ENCODE measurements around the gene FOXE1. TPM values are rescaled to one million over a fixed set of nuclear protein-coding genes. Genes with fewer than 3 reads are reported as not detected.

The FOXE1 gene
- total RNA-seq, 1 donor from 2014 or later = not detected

GRCh38 chr9:97868859-97869258 lies 15.8 kb downstream of the FOXE1 start:
- H3K4me3 ChIP-seq = no peak overlapping the region
- DNase-seq (ENCODE audit: low spot score in 2 of 2) = no peak
- intact Hi-C loops (cut with DNase I) = no loop called here
- H3K4me1 ChIP-seq = no peaks in the 10 kb centered on the region
- H3K27ac ChIP-seq = no peak overlapping the region
- TF ChIP-seq CTCF (IDR thresholded peaks at IDR 0.05) = no peak
- no peaks in the 10 kb centered on the region for H3K36me3 ChIP-seq
- H3K9me3 ChIP-seq = peaks cover 5 to 24% of the 10 kb centered on the region in 2 donors
- H3K27me3 ChIP-seq = no peaks in the 10 kb centered on the region

- no peak for DNase-seq (ENCODE audit: low spot score in 2 of 2)
- no peak for TF ChIP-seq CTCF (IDR thresholded peaks at IDR 0.05)
- H3K4me3 ChIP-seq = no peak overlapping the region
- no peaks in the 10 kb centered on the region for H3K36me3 ChIP-seq
- H3K9me3 ChIP-seq = no peaks in the 10 kb centered on the region
- no peaks in the 10 kb centered on the region for H3K27me3 ChIP-seq
- H3K4me1 ChIP-seq = no peaks in the 10 kb centered on the region
- no peak overlapping the region for H3K27ac ChIP-seq
- intact Hi-C loops (cut with DNase I) = loop anchor here (10.0 kb wide), 1 partner anchor 149 kb away; no protein-coding TSS in a partner anchor
These were observed 20.4 kb downstream of the FOXE1 start for GRCh38 chr9:97873425-97873824.

GRCh38 chr9:97873882-97874281 lies 20.9 kb downstream of the FOXE1 start:
- TF ChIP-seq CTCF (IDR thresholded peaks at IDR 0.05) = no peak
- no peak for DNase-seq (ENCODE audit: low spot score in 2 of 2)
- intact Hi-C loops (cut with DNase I) = loop anchor here (10.0 kb wide), 1 partner anchor 149 kb away; no protein-coding TSS in a partner anchor
- no peak overlapping the region for H3K4me3 ChIP-seq
- no peaks in the 10 kb centered on the region for H3K4me1 ChIP-seq
- no peaks in the 10 kb centered on the region for H3K27me3 ChIP-seq
- H3K9me3 ChIP-seq = no peaks in the 10 kb centered on the region
- no peak overlapping the region for H3K27ac ChIP-seq
- H3K36me3 ChIP-seq = no peaks in the 10 kb centered on the region

GRCh38 chr9:97874624-97875023 lies 21.6 kb downstream of the FOXE1 start:
- Histone ChIP-seq H3K4me1 (no peaks in the 10 kb centered on the region), H3K36me3 (no peaks in the 10 kb centered on the region), H3K4me3 (no peak overlapping the region), H3K27me3 (no peaks in the 10 kb centered on the region), H3K27ac (no peak overlapping the region), H3K9me3 (no peaks in the 10 kb centered on the region)
- DNase-seq (ENCODE audit: low spot score in 2 of 2) = no peak
- no peak for TF ChIP-seq CTCF (IDR thresholded peaks at IDR 0.05)
- intact Hi-C loops (cut with DNase I) = loop anchor here (10.0 kb wide), 1 partner anchor 150 kb away; no protein-coding TSS in a partner anchor

- no peak for TF ChIP-seq CTCF (IDR thresholded peaks at IDR 0.05)
- intact Hi-C loops (cut with DNase I) = loop anchor here (10.0 kb wide), 1 partner anchor 150 kb away; no protein-coding TSS in a partner anchor
- Histone ChIP-seq H3K36me3 (no peaks in the 10 kb centered on the region), H3K27ac (no peak overlapping the region), H3K9me3 (no peaks in the 10 kb centered on the region), H3K4me1 (no peaks in the 10 kb centered on the region), H3K27me3 (no peaks in the 10 kb centered on the region), H3K4me3 (no peak overlapping the region)
- DNase-seq (ENCODE audit: low spot score in 2 of 2) = no peak
These were observed 22.1 kb downstream of the FOXE1 start for GRCh38 chr9:97875111-97875510.

GRCh38 chr9:97876061-97876460 lies 23.0 kb downstream of the FOXE1 start:
- Histone ChIP-seq H3K27me3 (no peaks in the 10 kb centered on the region), H3K4me3 (no peak overlapping the region), H3K4me1 (no peaks in the 10 kb centered on the region), H3K27ac (no peak overlapping the region), H3K36me3 (no peaks in the 10 kb centered on the region), H3K9me3 (no peaks in the 10 kb centered on the region)
- no peak for DNase-seq (ENCODE audit: low spot score in 2 of 2)
- TF ChIP-seq CTCF (IDR thresholded peaks at IDR 0.05) = no peak
- intact Hi-C loops (cut with DNase I) = loop anchor here (10.0 kb wide), 1 partner anchor 151 kb away; no protein-coding TSS in a partner anchor

Data from ascending aorta (tissue), 2 donors.